H1 (cell line): ENCODE results near the gene CALY. TPM values are rescaled to one million over a fixed set of nuclear protein-coding genes. Genes with fewer than 3 reads are reported as not detected.

Experiments used
- CBX5 ChIP-seq: fragments of 300-800, 300-1000 bp; sonication (generic); IDR thresholded peaks from 2 replicates; pipeline ENCODE4 v1.7.1; 2016; ENCODE audit warnings: antibody characterized with exemption, low read length, low read depth
- polyA plus RNA-seq, 7 experiments: library from polyadenylated mRNA; depleted of rRNA in 3 of 7; stranded (reverse) in 5 of 7; unstranded in 2 of 7; fragments of >200 nt in 5 of 7; fragments of 200-250 nt in 2 of 7; gene quantifications; 1 replicate in 5 of 7; 2 replicates in 1 of 7; 4 replicates in 1 of 7; pipeline versions ENCODE4 v1.2.1 to v1.2.3, GENCODE V29; 2011 to 2013; ENCODE audit warnings: missing spikeins in 2 of 7, mixed read lengths in 2 of 7
- total RNA-seq: library from RNA; stranded (reverse); fragmentation: NEBNext Ultra II Directional; extraction: Animal tissue kit (Norgen Biotek cat#: 25700); gene quantifications from 2 replicates; pipeline ENCODE4 v1.2.1, GENCODE V29; 2021

CALY gene
- total and polyA plus RNA-seq, 2 of the 8 experiments (the other 6 are each of a cell fraction or from before 2014, with no cell fraction given): 1.3 to 1.5 TPM

DNA sequence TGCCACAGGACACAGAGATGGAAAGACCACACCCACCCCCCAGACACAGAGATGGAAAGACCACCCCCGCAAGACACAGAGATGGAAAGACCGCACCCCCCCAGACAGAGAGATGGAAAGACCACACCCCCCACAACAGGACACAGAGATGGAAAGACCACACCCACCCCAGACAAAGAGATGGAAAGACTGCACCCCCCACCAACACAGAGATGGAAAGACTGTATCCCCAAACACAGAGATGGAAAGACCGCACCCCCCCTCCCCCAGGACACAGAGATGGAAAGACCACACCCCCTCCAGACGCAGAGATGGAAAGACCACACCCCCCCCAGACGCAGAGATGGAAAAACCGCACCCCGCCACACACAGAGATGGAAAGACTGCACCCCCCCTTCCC lies 20.0 kb downstream of the CALY start (continued):
- no peak for TF ChIP-seq CBX5
